K562 (cell line): ENCODE results near the gene PRSS50. TPM values are rescaled to one million over a fixed set of nuclear protein-coding genes. Genes with fewer than 3 reads are reported as not detected.

Experiments used
- ATAC-seq: fragments of 200-7000 bp; cut with Tn5 transposase; 3 replicates; pipeline ENCODE4 v1.9.1; 2020; ENCODE audit warnings: moderate library complexity
- BruUV-seq: library from RNA; stranded (reverse); fragments of 400-500 nt; replicated peaks from 2 replicates; lab custom pipeline; 2021; lab: Mats Ljungman, UMichigan
- CTCF ChIA-PET: fragments of 300-600 bp; formaldehyde crosslinking; extraction: SDS; loops from one replicate; lab custom pipeline; 2021; ENCODE audit warnings: low intra/inter-chr PET ratio; lab: Yijun Ruan, JAX
- POLR2A ChIA-PET: fragments of 300-600, 350-650 bp; sonication (Branson Sonifier 250); formaldehyde crosslinking; extraction: SDS; loops from one replicate; lab custom pipeline; 2021; ENCODE audit warnings: antibody characterized with exemption, inconsistent platforms; lab: Yijun Ruan, JAX
- DNase-seq, 4 experiments: peaks; one replicate each; pipeline versions ENCODE4 v3.0.0 to v3.0.0-alpha.2; 2011 to 2018; ENCODE audit warnings: low spot score in 3 of 4, mixed read lengths in 3 of 4; ENCODE audit errors: extremely low read depth in 1 of 4
- FAIRE-seq: peaks from 2 replicates; lab custom pipeline; 2011; peaks lifted over from hg19 to GRCh38; lab: Jason Lieb, UNC
- H2AFZ ChIP-seq: 2 replicates; pipeline ENCODE4 v1.6.0; 2011; ENCODE audit warnings: low read depth, low read length, control low read depth, inconsistent platforms
- H3K27ac ChIP-seq: fragments of 200-600 bp; 3 replicates; pipeline ENCODE4 v1.8.0; 2011; ENCODE audit warnings: low read depth, mild to moderate bottlenecking, control low read depth, inconsistent platforms, low read length, moderate library complexity, mixed read lengths; ENCODE audit errors: extremely low read depth
- H3K27me3 ChIP-seq, 2 experiments: fragments of 300-600 bp in 1 of 2; 2 replicates in 1 of 2; 3 replicates in 1 of 2; pipeline versions ENCODE4 v1.6.0 to v1.8.0; 2011; ENCODE audit warnings: inconsistent platforms in 2 of 2, low read length in 2 of 2, mild to moderate bottlenecking in 1 of 2, mixed read lengths in 1 of 2, moderate library complexity in 1 of 2; ENCODE audit not compliant: control insufficient read depth in 2 of 2, insufficient read depth in 2 of 2
- H3K36me3 ChIP-seq: fragments of 300-600 bp; 3 replicates; pipeline ENCODE4 v1.8.0; 2011; ENCODE audit warnings: mild to moderate bottlenecking, low read length, inconsistent platforms; ENCODE audit not compliant: control insufficient read depth, insufficient read depth
- H3K4me1 ChIP-seq, 2 experiments: fragments of 200-600 bp in 1 of 2; replicated peaks in 1 of 2; 2 replicates in 1 of 2; 3 replicates in 1 of 2; pipeline versions ENCODE4 v1.5.1 to v1.8.0; 2011; ENCODE audit warnings: inconsistent platforms in 2 of 2, low read length in 2 of 2, mild to moderate bottlenecking in 1 of 2, mixed read lengths in 1 of 2, moderate library complexity in 1 of 2; ENCODE audit not compliant: control insufficient read depth in 2 of 2, insufficient read depth in 2 of 2
- H3K4me2 ChIP-seq: 2 replicates; pipeline ENCODE4 v1.6.1; 2011; ENCODE audit warnings: low read length, control low read depth, inconsistent platforms, mixed read lengths; ENCODE audit not compliant: insufficient read depth
- H3K4me3 ChIP-seq: fragments of 200-600 bp; sonication (generic), shearing (Covaris generic); 2 replicates; pipeline ENCODE4 v1.5.1; 2016; ENCODE audit warnings: control low read depth, inconsistent platforms
- H3K79me2 ChIP-seq: fragments of 200-600 bp; 3 replicates; pipeline ENCODE4 v1.8.0; 2011; ENCODE audit warnings: low read length, inconsistent platforms; ENCODE audit not compliant: control insufficient read depth, insufficient read depth
- H3K9ac ChIP-seq, 2 experiments: 2 replicates each; pipeline versions ENCODE4 v1.6.0 to v1.6.1; 2011; ENCODE audit warnings: low read depth in 2 of 2, low read length in 2 of 2, control low read depth in 1 of 2, inconsistent platforms in 1 of 2, mild to moderate bottlenecking in 1 of 2, mixed read lengths in 1 of 2; ENCODE audit not compliant: insufficient read depth in 1 of 2
- H3K9me1 ChIP-seq: one replicate; pipeline ENCODE4 v1.6.0; 2011; ENCODE audit warnings: inconsistent platforms, mild to moderate bottlenecking, low read length, moderate library complexity; ENCODE audit not compliant: control insufficient read depth, insufficient read depth
- H3K9me3 ChIP-seq: replicated peaks from 2 replicates; pipeline ENCODE4 v1.5.1; 2011; ENCODE audit warnings: low read depth, low read length, inconsistent platforms; ENCODE audit not compliant: control insufficient read depth, insufficient read depth
- H4K20me1 ChIP-seq: replicated peaks from 2 replicates; pipeline ENCODE4 v1.6.1; 2011; ENCODE audit warnings: low read length, inconsistent platforms, mixed read lengths; ENCODE audit not compliant: control insufficient read depth, insufficient read depth
- GTF3C2 ChIP-seq: IDR thresholded peaks from 3 replicates; pipeline ENCODE4 v1.6.1; 2011; ENCODE audit warnings: borderline replicate concordance, mild to moderate bottlenecking, moderate library complexity; ENCODE audit not compliant: insufficient read length; ENCODE audit errors: extremely low read depth
- ILK ChIP-seq: fragments of 450-650 bp; IDR thresholded peaks from 2 replicates; pipeline ENCODE4 v1.6.1; 2016; ENCODE audit warnings: missing genetic modification characterization, low read depth, mild to moderate bottlenecking, missing compliant biosample characterization, moderate library complexity, borderline replicate concordance
- PCBP2 ChIP-seq: fragments of 200-400 bp; formaldehyde crosslinking; IDR thresholded peaks from 2 replicates; pipeline ENCODE4 v1.6.1; 2018; ENCODE audit warnings: low read length, low read depth, mild to moderate bottlenecking, moderate library complexity; ENCODE audit not compliant: poor library complexity, severe bottlenecking
- POLR2A ChIP-seq: fragments of 450-650 bp; conservative IDR thresholded peaks from 2 replicates; pipeline ENCODE4 v1.6.1; 2016
- SMAD3 ChIP-seq: fragments of 450-650 bp; formaldehyde crosslinking; conservative IDR thresholded peaks from 2 replicates; pipeline ENCODE4 v1.4.0; 2020; ENCODE audit warnings: mild to moderate bottlenecking
- ZNF324 ChIP-seq: fragments of 250-450 bp; sonication (Bioruptor Pico); IDR thresholded peaks from 2 replicates; pipeline ENCODE4 v1.4.0; 2020; ENCODE audit warnings: mild to moderate bottlenecking
- ZNF586 ChIP-seq: fragments of 450-650 bp; formaldehyde crosslinking; conservative IDR thresholded peaks from 2 replicates; pipeline ENCODE4 v1.4.0; 2020; ENCODE audit warnings: mild to moderate bottlenecking, moderate library complexity
- ZNF695 ChIP-seq: fragments of 450-650 bp; formaldehyde crosslinking; IDR thresholded peaks from 2 replicates; pipeline ENCODE4 v1.4.0; 2020; ENCODE audit warnings: mild to moderate bottlenecking, moderate library complexity
- ZNF76 ChIP-seq: fragments of 250-450 bp; sonication (Bioruptor Pico); IDR thresholded peaks from 2 replicates; pipeline ENCODE4 v1.4.0; 2020; ENCODE audit warnings: mild to moderate bottlenecking, moderate library complexity, borderline replicate concordance
- WGBS: fragments of 100-300 bp; shearing (Covaris generic); methylation state at CpG from one replicate; pipeline ENCODE4 v1.1.6; 2016; ENCODE audit warnings: low coverage, mixed read lengths; ENCODE audit not compliant: insufficient coverage; ENCODE audit errors: missing lambda C conversion rate; 5-methylcytosine and 5-hydroxymethylcytosine counted together
- in situ Hi-C: fragments of 300-500 bp; cut with MboI; formaldehyde crosslinking; loops from 4 replicates; pipeline ENCODE4 v1.15.0; 2018; ENCODE audit warnings: inconsistent platforms, mixed read lengths
- intact Hi-C: fragments of 100-400 bp; cut with micrococcal nuclease; formaldehyde crosslinking; loops from 2 replicates; pipeline ENCODE4 v1.14.2; 2022
- polyA plus RNA-seq, 8 experiments: library from polyadenylated mRNA; depleted of rRNA in 4 of 8; stranded (reverse) in 5 of 8; unstranded in 3 of 8; fragments of >200 nt; fragmentation: Nextera tagmentation in 2 of 8; fragmentation: Illumina TruSeq in 1 of 8; extraction: Ambion mirVana in 2 of 8; extraction: Trizol in 1 of 8; gene quantifications; 2 replicates each; pipeline versions ENCODE4 v1.2.1 to v1.2.3, GENCODE V29; 2011 to 2014; ENCODE audit warnings: inconsistent platforms in 1 of 8, missing spikeins in 1 of 8
- total RNA-seq, 7 experiments: library from RNA; depleted of rRNA in 6 of 7; stranded (reverse); fragments of >200 nt in 6 of 7; fragmentation: Illumina TruSeq in 2 of 7; extraction: Trizol in 2 of 7; gene quantifications; 2 replicates each; pipeline versions ENCODE4 v1.2.1 to v1.2.3, GENCODE V29; 2011 to 2021; ENCODE audit warnings: low replicate concordance in 1 of 7
- TF ChIP-seq, protein P1 (sequence below): fragments of 250-450 bp; sonication (Bioruptor Pico); IDR thresholded peaks from 2 replicates; pipeline ENCODE4 v1.5.0; 2021
- TF ChIP-seq, protein P2 (sequence below): sonication (generic); formaldehyde crosslinking; IDR thresholded peaks from 2 replicates; pipeline ENCODE4 v1.8.0; 2022; ENCODE audit warnings: mild to moderate bottlenecking, missing genetic modification reagents
- TF ChIP-seq, protein P3 (sequence below): fragments of 450-650 bp; conservative IDR thresholded peaks from 2 replicates; pipeline ENCODE4 v1.6.1; 2016; ENCODE audit warnings: missing genetic modification characterization, low read depth, mild to moderate bottlenecking, control low read depth, missing compliant biosample characterization

The PRSS50 gene
- total and polyA plus RNA-seq, 9 of the 15 experiments (the other 6 are each of a cell fraction or from before 2014, with no cell fraction given), result 0.01 TPM; not detected in 8

GRCh38 chr3:46706771-46707582, 10.7 kb downstream of the PRSS50 start:
- BruUV-seq, result no TSS peak
- Histone ChIP-seq H3K9me1 (no peaks in the 10 kb centered on the region), H4K20me1 (peaks cover 38% of the 10 kb centered on the region), H3K27me3 (peaks cover 7 to 54% of the 10 kb centered on the region in 2 experiments; a peak in 4 of 5 replicates), H3K9me3 (no peaks in the 10 kb centered on the region), H3K4me3 (no peak overlapping the region), H3K4me2 (no peak overlapping the region), H3K9ac (no peak overlapping the region), H3K27ac (no peak overlapping the region), H2AFZ (no peak overlapping the region), H3K36me3 (no peaks in the 10 kb centered on the region), H3K4me1 (0 out of 5 replicates have a peak, but pooled peaks cover 0 to 3% of the 10 kb centered on the region in 2 experiments), H3K79me2 (no peaks in the 10 kb centered on the region)
- ChIA-PET POLR2A (interaction anchor here (0.7 to 1.7 kb wide), 2 partner anchors 10 to 12 kb away, joined by 3 to 11 read pairs; no protein-coding TSS in a partner anchor), CTCF (interaction anchor here (0.9 to 2.6 kb wide), 3 partner anchors 148 to 203 kb away, joined by 3 to 27 read pairs (median 4); no protein-coding TSS in a partner anchor)
- no peak for FAIRE-seq
- intact Hi-C loops, result loop anchor here (10.0 kb wide), 2 partner anchors 288 to 668 kb away; no protein-coding TSS in a partner anchor
- DNase-seq, result no peak
- 7% methylated on average over 12 of the region's 13 CpGs for WGBS
- no peak for ATAC-seq
- in situ Hi-C loops, result no loop called here
- TF ChIP-seq ZNF76 (CRISPR knock-in tag), result no peak
- no peak for TF ChIP-seq PCBP2
- TF ChIP-seq, protein P1, sequence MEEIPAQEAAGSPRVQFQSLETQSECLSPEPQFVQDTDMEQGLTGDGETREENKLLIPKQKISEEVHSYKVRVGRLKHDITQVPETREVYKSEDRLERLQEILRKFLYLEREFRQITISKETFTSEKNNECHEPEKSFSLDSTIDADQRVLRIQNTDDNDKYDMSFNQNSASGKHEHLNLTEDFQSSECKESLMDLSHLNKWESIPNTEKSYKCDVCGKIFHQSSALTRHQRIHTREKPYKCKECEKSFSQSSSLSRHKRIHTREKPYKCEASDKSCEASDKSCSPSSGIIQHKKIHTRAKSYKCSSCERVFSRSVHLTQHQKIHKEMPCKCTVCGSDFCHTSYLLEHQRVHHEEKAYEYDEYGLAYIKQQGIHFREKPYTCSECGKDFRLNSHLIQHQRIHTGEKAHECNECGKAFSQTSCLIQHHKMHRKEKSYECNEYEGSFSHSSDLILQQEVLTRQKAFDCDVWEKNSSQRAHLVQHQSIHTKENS (CRISPR knock-in tag), result no peak
- TF ChIP-seq, protein P2, sequence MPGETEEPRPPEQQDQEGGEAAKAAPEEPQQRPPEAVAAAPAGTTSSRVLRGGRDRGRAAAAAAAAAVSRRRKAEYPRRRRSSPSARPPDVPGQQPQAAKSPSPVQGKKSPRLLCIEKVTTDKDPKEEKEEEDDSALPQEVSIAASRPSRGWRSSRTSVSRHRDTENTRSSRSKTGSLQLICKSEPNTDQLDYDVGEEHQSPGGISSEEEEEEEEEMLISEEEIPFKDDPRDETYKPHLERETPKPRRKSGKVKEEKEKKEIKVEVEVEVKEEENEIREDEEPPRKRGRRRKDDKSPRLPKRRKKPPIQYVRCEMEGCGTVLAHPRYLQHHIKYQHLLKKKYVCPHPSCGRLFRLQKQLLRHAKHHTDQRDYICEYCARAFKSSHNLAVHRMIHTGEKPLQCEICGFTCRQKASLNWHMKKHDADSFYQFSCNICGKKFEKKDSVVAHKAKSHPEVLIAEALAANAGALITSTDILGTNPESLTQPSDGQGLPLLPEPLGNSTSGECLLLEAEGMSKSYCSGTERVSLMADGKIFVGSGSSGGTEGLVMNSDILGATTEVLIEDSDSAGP (CRISPR knock-in tag), result no peak
- no peak for TF ChIP-seq ZNF586 (CRISPR knock-in tag)
- TF ChIP-seq GTF3C2, result no peak
- TF ChIP-seq, protein P3, sequence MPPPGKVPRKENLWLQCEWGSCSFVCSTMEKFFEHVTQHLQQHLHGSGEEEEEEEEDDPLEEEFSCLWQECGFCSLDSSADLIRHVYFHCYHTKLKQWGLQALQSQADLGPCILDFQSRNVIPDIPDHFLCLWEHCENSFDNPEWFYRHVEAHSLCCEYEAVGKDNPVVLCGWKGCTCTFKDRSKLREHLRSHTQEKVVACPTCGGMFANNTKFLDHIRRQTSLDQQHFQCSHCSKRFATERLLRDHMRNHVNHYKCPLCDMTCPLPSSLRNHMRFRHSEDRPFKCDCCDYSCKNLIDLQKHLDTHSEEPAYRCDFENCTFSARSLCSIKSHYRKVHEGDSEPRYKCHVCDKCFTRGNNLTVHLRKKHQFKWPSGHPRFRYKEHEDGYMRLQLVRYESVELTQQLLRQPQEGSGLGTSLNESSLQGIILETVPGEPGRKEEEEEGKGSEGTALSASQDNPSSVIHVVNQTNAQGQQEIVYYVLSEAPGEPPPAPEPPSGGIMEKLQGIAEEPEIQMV (tag), result no peak
- TF ChIP-seq ZNF324 (CRISPR knock-in tag), result no peak
- TF ChIP-seq POLR2A, result no peak
- no peak for TF ChIP-seq SMAD3 (CRISPR knock-in tag)
- no peak for TF ChIP-seq ZNF695
- TF ChIP-seq ILK (tag), result no peak
